Chondrocyte (in vitro differentiated cells): ENCODE data around the gene ANXA3. TPM values are rescaled to one million over a fixed set of nuclear protein-coding genes. Genes with fewer than 3 reads are reported as not detected.

Source experiments
- DNase-seq: peaks from one replicate; pipeline ENCODE4 v3.0.0; 2021; ENCODE audit warnings: mixed read lengths, low spot score
- H3K27ac Mint-ChIP-seq: one replicate; pipeline ENCODE4 v1.8.0; 2021; ENCODE audit warnings: mild to moderate bottlenecking, moderate library complexity, mixed read lengths; ENCODE audit not compliant: unreplicated experiment
- H3K27me3 Mint-ChIP-seq: 2 replicates; pipeline ENCODE4 v1.8.0; 2021; ENCODE audit warnings: low read depth, mixed read lengths
- H3K36me3 Mint-ChIP-seq: 2 replicates; pipeline ENCODE4 v1.8.0; 2021; ENCODE audit warnings: low read depth, mixed read lengths
- H3K4me1 Mint-ChIP-seq: 2 replicates; pipeline ENCODE4 v1.8.0; 2021; ENCODE audit warnings: low read depth, mild to moderate bottlenecking, mixed read lengths
- H3K4me3 Mint-ChIP-seq: one replicate; pipeline ENCODE4 v1.8.0; 2021; ENCODE audit warnings: mild to moderate bottlenecking, moderate library complexity, mixed read lengths; ENCODE audit not compliant: unreplicated experiment
- H3K9me3 Mint-ChIP-seq: 2 replicates; pipeline ENCODE4 v1.8.0; 2021; ENCODE audit warnings: low read depth, mixed read lengths
- total RNA-seq: library from RNA; stranded (reverse); gene quantifications from 3 replicates; pipeline ENCODE4 v1.2.1, GENCODE V29; 2021
- TF ChIP-seq, protein P1 (sequence below): fragments of 200-600 bp; sonication (generic); IDR thresholded peaks from 2 replicates; pipeline ENCODE4 v1.5.0; 2021; ENCODE audit warnings: antibody characterized with exemption, mild to moderate bottlenecking, moderate library complexity

ANXA3 gene
- total RNA-seq, 1 donor from 2014 or later, result 21.9 TPM

- peaks cover 15% of the 10 kb centered on the region for H3K4me1 Mint-ChIP-seq
- H3K9me3 Mint-ChIP-seq, result no peaks in the 10 kb centered on the region
- TF ChIP-seq, protein P1, sequence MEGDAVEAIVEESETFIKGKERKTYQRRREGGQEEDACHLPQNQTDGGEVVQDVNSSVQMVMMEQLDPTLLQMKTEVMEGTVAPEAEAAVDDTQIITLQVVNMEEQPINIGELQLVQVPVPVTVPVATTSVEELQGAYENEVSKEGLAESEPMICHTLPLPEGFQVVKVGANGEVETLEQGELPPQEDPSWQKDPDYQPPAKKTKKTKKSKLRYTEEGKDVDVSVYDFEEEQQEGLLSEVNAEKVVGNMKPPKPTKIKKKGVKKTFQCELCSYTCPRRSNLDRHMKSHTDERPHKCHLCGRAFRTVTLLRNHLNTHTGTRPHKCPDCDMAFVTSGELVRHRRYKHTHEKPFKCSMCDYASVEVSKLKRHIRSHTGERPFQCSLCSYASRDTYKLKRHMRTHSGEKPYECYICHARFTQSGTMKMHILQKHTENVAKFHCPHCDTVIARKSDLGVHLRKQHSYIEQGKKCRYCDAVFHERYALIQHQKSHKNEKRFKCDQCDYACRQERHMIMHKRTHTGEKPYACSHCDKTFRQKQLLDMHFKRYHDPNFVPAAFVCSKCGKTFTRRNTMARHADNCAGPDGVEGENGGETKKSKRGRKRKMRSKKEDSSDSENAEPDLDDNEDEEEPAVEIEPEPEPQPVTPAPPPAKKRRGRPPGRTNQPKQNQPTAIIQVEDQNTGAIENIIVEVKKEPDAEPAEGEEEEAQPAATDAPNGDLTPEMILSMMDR, result no peak
- no peak overlapping the region for H3K4me3 Mint-ChIP-seq
- no peaks in the 10 kb centered on the region for H3K27me3 Mint-ChIP-seq
- H3K36me3 Mint-ChIP-seq, result no peaks in the 10 kb centered on the region
- no peak for DNase-seq
- no peak overlapping the region for H3K27ac Mint-ChIP-seq
Observed at GRCh38 chr4:78618436-78618835, 66.9 kb downstream of the ANXA3 start.

DNA sequence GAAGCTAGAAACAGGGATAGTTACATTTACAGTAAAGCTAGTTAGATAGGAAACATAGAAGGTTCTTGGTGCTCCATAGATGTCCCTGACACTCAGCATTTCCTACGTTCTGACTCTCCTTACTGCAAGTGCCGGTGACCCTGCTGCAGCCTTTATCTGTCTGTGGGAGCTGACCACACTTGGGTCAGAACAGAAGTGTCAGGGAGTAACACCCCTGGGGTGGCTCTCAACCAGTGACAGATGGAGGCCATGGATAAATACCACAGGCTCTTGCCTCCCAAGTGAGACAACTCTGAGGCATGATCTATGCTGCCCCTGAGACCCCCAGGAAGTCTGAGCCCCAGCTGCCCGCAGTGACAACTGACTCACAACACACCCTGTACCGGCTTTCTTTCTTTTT lies 69.8 kb downstream of the ANXA3 start:
- TF ChIP-seq, protein P1, result no peak
- Mint-ChIP-seq H3K27ac (no peak overlapping the region), H3K27me3 (no peaks in the 10 kb centered on the region)

GRCh38 chr4:78622253-78622979 lies 70.8 kb downstream of the ANXA3 start:
- Mint-ChIP-seq H3K27me3 (no peaks in the 10 kb centered on the region), H3K4me1 (peaks cover 11% of the 10 kb centered on the region), H3K4me3 (no peak overlapping the region), H3K27ac (no peak overlapping the region), H3K36me3 (no peaks in the 10 kb centered on the region), H3K9me3 (no peaks in the 10 kb centered on the region)
- TF ChIP-seq, protein P1, result no peak
- DNase-seq, result no peak

More for the DNA sequence above, 69.8 kb downstream of the ANXA3 start:
- DNase-seq, result no peak
- Mint-ChIP-seq H3K4me1 (peaks cover 11% of the 10 kb centered on the region), H3K9me3 (no peaks in the 10 kb centered on the region), H3K4me3 (no peak overlapping the region), H3K36me3 (no peaks in the 10 kb centered on the region)

DNA sequence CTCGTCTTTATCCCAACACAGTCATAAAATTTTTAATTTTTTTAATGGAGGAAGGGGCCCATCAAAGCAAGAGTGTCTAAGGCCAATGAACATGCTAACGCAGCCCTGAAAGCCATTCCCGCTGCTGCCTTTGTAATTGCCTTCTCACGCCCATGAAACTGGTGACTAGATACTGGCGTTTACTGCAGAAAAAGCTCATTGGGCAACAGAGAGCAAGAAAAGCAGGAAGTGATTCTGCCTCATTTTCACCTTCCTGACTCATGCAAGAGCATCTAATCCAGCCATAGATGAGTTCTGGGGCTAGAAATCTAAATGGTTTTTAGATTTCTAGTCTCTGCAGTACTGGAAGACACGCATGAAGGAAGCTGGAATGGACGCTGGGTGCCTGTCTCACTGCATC lies 72.5 kb downstream of the ANXA3 start:
- H3K27me3 Mint-ChIP-seq, result no peaks in the 10 kb centered on the region
- H3K4me3 Mint-ChIP-seq, result no peak overlapping the region
- H3K36me3 Mint-ChIP-seq, result no peaks in the 10 kb centered on the region
- DNase-seq, result no peak
- no peaks in the 10 kb centered on the region for H3K9me3 Mint-ChIP-seq
- no peak overlapping the region for H3K27ac Mint-ChIP-seq
- H3K4me1 Mint-ChIP-seq, result peaks cover 11% of the 10 kb centered on the region
- TF ChIP-seq, protein P1, result no peak

GRCh38 chr4:78625073-78625472 lies 73.5 kb downstream of the ANXA3 start:
- Mint-ChIP-seq H3K27me3 (no peaks in the 10 kb centered on the region), H3K27ac (no peak overlapping the region), H3K36me3 (no peaks in the 10 kb centered on the region), H3K9me3 (no peaks in the 10 kb centered on the region), H3K4me1 (peaks cover 11% of the 10 kb centered on the region), H3K4me3 (no peak overlapping the region)
- DNase-seq, result no peak
- TF ChIP-seq, protein P1, result no peak
